Measurements from ENCODE around the gene ADGRA1. TPM values are rescaled to one million over a fixed set of nuclear protein-coding genes. Genes with fewer than 3 reads are reported as not detected.
A peak's percentile ranks its signal among the peaks of the same experiment; 100 is the strongest.

Gene ADGRA1
- total and polyA plus RNA-seq, 2 experiments from 2014 or later = 0.23 to 0.52 TPM

DNA sequence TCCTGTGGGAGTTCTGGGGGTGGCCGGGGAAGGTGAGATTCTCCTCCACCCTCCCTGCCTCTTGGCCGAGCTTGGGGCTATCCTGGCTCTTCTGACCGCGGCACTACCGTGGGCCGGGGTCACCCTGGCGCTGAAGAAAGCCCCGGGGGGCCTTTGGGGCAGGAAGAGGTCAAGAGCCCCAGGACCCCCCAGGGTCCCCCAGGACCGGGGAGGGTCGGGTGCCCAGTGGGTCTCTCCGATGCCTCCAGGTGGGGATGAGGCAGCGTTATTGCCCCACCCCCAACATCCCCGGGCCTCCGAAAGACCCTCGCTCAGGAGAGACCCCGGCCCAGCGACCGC is 71.9 kb downstream of the ADGRA1 start:
- H3K4me1 Mint-ChIP-seq = peaks cover 25% of the 10 kb centered on the region
- Histone ChIP-seq H3K27ac (ENCODE audit: low read depth) (no peak overlapping the region), H3K9me2 (ENCODE audit: insufficient read depth) (no peaks in the 10 kb centered on the region), H3K4me1 (ENCODE audit: insufficient read depth) (peaks cover 13% of the 10 kb centered on the region), H4K20me1 (replicated peaks; ENCODE audit: insufficient read depth) (no peaks in the 10 kb centered on the region), H3K79me2 (replicated peaks; ENCODE audit: insufficient read depth) (no peaks in the 10 kb centered on the region), H3K4me2 (peak overlapping the region; percentile 60; the same call in 1 of the 2 replicates), H3K36me3 (ENCODE audit: insufficient read depth) (no peaks in the 10 kb centered on the region), H3K27me3 (ENCODE audit: insufficient read depth) (no peaks in the 10 kb centered on the region), H3K4me3 (peak overlapping the region; percentile 34; the same call in 1 of the 2 replicates), H3F3A (replicated peaks; ENCODE audit: low read depth) (0 out of 2 replicates have a peak, but pooled peaks cover 7% of the 10 kb centered on the region), H2AFZ (no peak overlapping the region)
- DNase-seq (ENCODE audit: low spot score) (no peak), ATAC-seq (no peak)
- peaks cover 4% of the 10 kb centered on the region; the same call in 1 of the 3 replicates for H3K36me3 Mint-ChIP-seq (ENCODE audit: low read depth)
- TF ChIP-seq, protein P1, sequence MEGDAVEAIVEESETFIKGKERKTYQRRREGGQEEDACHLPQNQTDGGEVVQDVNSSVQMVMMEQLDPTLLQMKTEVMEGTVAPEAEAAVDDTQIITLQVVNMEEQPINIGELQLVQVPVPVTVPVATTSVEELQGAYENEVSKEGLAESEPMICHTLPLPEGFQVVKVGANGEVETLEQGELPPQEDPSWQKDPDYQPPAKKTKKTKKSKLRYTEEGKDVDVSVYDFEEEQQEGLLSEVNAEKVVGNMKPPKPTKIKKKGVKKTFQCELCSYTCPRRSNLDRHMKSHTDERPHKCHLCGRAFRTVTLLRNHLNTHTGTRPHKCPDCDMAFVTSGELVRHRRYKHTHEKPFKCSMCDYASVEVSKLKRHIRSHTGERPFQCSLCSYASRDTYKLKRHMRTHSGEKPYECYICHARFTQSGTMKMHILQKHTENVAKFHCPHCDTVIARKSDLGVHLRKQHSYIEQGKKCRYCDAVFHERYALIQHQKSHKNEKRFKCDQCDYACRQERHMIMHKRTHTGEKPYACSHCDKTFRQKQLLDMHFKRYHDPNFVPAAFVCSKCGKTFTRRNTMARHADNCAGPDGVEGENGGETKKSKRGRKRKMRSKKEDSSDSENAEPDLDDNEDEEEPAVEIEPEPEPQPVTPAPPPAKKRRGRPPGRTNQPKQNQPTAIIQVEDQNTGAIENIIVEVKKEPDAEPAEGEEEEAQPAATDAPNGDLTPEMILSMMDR (conservative IDR thresholded peaks at IDR 0.05; ENCODE audit: low read depth in 2 of 2) = no peak
- no peak for TF ChIP-seq EZH2phosphoT487 (IDR thresholded peaks at IDR 0.05; ENCODE audit: unreplicated experiment)
- no peak for TF ChIP-seq ZNF114 (CRISPR knock-in tag; IDR thresholded peaks at IDR 0.05)
- H3K4me3 Mint-ChIP-seq = peak overlapping the region; percentile 62; the same call in 2 of the 3 replicates
- H3K27ac Mint-ChIP-seq = no peak overlapping the region
- no peaks in the 10 kb centered on the region for H3K9me3 Mint-ChIP-seq
- peaks cover 20% of the 10 kb centered on the region for H3K27me3 Mint-ChIP-seq (ENCODE audit: insufficient read depth, low read depth, poor library complexity)

- H3K4me2 ChIP-seq = peak within 1 kb of the TSS; percentile 89
- H3K4me1 ChIP-seq (ENCODE audit: insufficient read depth) = peaks cover 13% of the 10 kb centered on the region
- no peaks in the 10 kb centered on the region for H3K9me2 ChIP-seq (ENCODE audit: insufficient read depth)
- H3K27me3 Mint-ChIP-seq (ENCODE audit: insufficient read depth, low read depth, poor library complexity) = peaks cover 20% of the 10 kb centered on the region
- peak within 1 kb of the TSS; percentile 66 for H3K4me3 Mint-ChIP-seq
- no peaks in the 10 kb centered on the region for H3K9me3 Mint-ChIP-seq
- H3K27ac Mint-ChIP-seq = no peak within 1 kb of the TSS
- peaks cover 4% of the 10 kb centered on the region; the same call in 1 of the 3 replicates for H3K36me3 Mint-ChIP-seq (ENCODE audit: low read depth)
- DNase-seq (ENCODE audit: low spot score) (peak; percentile 75), ATAC-seq (peak; percentile 57)
- H3K27me3 ChIP-seq (ENCODE audit: insufficient read depth) = no peaks in the 10 kb centered on the region
- peaks cover 19% of the 10 kb centered on the region for H3K4me1 Mint-ChIP-seq
- H3F3A ChIP-seq (replicated peaks; ENCODE audit: low read depth) = 0 out of 2 replicates have a peak, but pooled peaks cover 7% of the 10 kb centered on the region
- H3K36me3 ChIP-seq (ENCODE audit: insufficient read depth) = no peaks in the 10 kb centered on the region
- H4K20me1 ChIP-seq (replicated peaks; ENCODE audit: insufficient read depth) = no peaks in the 10 kb centered on the region
- no peaks in the 10 kb centered on the region for H3K79me2 ChIP-seq (replicated peaks; ENCODE audit: insufficient read depth)
- H3K4me3 ChIP-seq = peak within 1 kb of the TSS; percentile 80
- H2AFZ ChIP-seq = peak within 1 kb of the TSS; percentile 47; the same call in 1 of the 2 replicates
- H3K27ac ChIP-seq (ENCODE audit: low read depth) = no peak within 1 kb of the TSS
- TF ChIP-seq, protein P1 (conservative IDR thresholded peaks at IDR 0.05; ENCODE audit: low read depth in 2 of 2) = no peak
- TF ChIP-seq EZH2phosphoT487 (IDR thresholded peaks at IDR 0.05; ENCODE audit: unreplicated experiment) = no peak
- no peak for TF ChIP-seq EZH2 (IDR thresholded peaks at IDR 0.05; ENCODE audit: low read depth, unreplicated experiment)
- TF ChIP-seq STAT1 (IDR thresholded peaks at IDR 0.05; ENCODE audit: unreplicated experiment) = no peak
- TF ChIP-seq, protein P2, sequence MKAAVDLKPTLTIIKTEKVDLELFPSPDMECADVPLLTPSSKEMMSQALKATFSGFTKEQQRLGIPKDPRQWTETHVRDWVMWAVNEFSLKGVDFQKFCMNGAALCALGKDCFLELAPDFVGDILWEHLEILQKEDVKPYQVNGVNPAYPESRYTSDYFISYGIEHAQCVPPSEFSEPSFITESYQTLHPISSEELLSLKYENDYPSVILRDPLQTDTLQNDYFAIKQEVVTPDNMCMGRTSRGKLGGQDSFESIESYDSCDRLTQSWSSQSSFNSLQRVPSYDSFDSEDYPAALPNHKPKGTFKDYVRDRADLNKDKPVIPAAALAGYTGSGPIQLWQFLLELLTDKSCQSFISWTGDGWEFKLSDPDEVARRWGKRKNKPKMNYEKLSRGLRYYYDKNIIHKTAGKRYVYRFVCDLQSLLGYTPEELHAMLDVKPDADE (IDR thresholded peaks at IDR 0.05) = no peak
- no peak for TF ChIP-seq ZNF114 (CRISPR knock-in tag; IDR thresholded peaks at IDR 0.05)
- TF ChIP-seq, protein P3, sequence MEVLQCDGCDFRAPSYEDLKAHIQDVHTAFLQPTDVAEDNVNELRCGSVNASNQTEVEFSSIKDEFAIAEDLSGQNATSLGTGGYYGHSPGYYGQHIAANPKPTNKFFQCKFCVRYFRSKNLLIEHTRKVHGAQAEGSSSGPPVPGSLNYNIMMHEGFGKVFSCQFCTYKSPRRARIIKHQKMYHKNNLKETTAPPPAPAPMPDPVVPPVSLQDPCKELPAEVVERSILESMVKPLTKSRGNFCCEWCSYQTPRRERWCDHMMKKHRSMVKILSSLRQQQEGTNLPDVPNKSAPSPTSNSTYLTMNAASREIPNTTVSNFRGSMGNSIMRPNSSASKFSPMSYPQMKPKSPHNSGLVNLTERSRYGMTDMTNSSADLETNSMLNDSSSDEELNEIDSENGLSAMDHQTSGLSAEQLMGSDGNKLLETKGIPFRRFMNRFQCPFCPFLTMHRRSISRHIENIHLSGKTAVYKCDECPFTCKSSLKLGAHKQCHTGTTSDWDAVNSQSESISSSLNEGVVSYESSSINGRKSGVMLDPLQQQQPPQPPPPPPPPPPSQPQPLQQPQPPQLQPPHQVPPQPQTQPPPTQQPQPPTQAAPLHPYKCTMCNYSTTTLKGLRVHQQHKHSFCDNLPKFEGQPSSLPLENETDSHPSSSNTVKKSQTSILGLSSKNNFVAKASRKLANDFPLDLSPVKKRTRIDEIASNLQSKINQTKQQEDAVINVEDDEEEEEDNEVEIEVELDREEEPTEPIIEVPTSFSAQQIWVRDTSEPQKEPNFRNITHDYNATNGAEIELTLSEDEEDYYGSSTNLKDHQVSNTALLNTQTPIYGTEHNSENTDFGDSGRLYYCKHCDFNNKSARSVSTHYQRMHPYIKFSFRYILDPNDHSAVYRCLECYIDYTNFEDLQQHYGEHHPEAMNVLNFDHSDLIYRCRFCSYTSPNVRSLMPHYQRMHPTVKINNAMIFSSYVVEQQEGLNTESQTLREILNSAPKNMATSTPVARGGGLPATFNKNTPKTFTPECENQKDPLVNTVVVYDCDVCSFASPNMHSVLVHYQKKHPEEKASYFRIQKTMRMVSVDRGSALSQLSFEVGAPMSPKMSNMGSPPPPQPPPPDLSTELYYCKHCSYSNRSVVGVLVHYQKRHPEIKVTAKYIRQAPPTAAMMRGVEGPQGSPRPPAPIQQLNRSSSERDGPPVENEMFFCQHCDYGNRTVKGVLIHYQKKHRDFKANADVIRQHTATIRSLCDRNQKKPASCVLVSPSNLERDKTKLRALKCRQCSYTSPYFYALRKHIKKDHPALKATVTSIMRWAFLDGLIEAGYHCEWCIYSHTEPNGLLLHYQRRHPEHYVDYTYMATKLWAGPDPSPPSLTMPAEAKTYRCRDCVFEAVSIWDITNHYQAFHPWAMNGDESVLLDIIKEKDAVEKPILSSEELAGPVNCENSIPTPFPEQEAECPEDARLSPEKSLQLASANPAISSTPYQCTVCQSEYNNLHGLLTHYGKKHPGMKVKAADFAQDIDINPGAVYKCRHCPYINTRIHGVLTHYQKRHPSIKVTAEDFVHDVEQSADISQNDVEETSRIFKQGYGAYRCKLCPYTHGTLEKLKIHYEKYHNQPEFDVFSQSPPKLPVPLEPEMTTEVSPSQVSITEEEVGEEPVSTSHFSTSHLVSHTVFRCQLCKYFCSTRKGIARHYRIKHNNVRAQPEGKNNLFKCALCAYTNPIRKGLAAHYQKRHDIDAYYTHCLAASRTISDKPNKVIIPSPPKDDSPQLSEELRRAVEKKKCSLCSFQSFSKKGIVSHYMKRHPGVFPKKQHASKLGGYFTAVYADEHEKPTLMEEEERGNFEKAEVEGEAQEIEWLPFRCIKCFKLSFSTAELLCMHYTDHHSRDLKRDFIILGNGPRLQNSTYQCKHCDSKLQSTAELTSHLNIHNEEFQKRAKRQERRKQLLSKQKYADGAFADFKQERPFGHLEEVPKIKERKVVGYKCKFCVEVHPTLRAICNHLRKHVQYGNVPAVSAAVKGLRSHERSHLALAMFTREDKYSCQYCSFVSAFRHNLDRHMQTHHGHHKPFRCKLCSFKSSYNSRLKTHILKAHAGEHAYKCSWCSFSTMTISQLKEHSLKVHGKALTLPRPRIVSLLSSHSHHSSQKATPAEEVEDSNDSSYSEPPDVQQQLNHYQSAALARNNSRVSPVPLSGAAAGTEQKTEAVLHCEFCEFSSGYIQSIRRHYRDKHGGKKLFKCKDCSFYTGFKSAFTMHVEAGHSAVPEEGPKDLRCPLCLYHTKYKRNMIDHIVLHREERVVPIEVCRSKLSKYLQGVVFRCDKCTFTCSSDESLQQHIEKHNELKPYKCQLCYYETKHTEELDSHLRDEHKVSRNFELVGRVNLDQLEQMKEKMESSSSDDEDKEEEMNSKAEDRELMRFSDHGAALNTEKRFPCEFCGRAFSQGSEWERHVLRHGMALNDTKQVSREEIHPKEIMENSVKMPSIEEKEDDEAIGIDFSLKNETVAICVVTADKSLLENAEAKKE (CRISPR knock-in tag; IDR thresholded peaks at IDR 0.05) = no peak
Measured at GRCh38 chr10:133159950-133160825, 72.5 kb downstream of the ADGRA1 start, which contains the start of gene KNDC1. TSS of gene KNDC1 (plus strand) at chr10:133160219. CDS start at chr10:133160468, 249 bp downstream.
